K562 (cell line): ENCODE measurements around the gene MYH9. TPM values are rescaled to one million over a fixed set of nuclear protein-coding genes. Genes with fewer than 3 reads are reported as not detected.

Experiments used
- CBFA2T3 ChIP-seq: fragments of 450-650 bp; IDR thresholded peaks from 2 replicates; pipeline ENCODE4 v1.6.1; 2017
- CHD7 ChIP-seq: fragments of 200-600 bp; sonication (generic); IDR thresholded peaks from one replicate; pipeline ENCODE4 v1.6.1; 2012; ENCODE audit warnings: mild to moderate bottlenecking, low read depth, low read length, inconsistent platforms
- CTCF ChIP-seq, 3 experiments: IDR thresholded peaks in 2 of 3; conservative IDR thresholded peaks in 1 of 3; 2 replicates each; pipeline ENCODE4 v1.5.1; 2011 to 2012; ENCODE audit warnings: low read length in 3 of 3, mild to moderate bottlenecking in 3 of 3, control low read depth in 2 of 3, improper control_type of control experiment in 1 of 3, inconsistent platforms in 1 of 3, low read depth in 1 of 3, mixed read lengths in 1 of 3, moderate library complexity in 1 of 3; ENCODE audit not compliant: insufficient read depth in 2 of 3
- HDAC8 ChIP-seq: fragments of 450-650 bp; IDR thresholded peaks from 2 replicates; pipeline ENCODE4 v1.6.1; 2016; ENCODE audit warnings: mild to moderate bottlenecking, missing genetic modification characterization, moderate library complexity, missing compliant biosample characterization
- NR0B1 ChIP-seq: fragments of 450-650 bp; IDR thresholded peaks from one replicate; pipeline ENCODE4 v1.6.1; 2018; ENCODE audit warnings: mild to moderate bottlenecking, moderate library complexity; ENCODE audit not compliant: partially characterized antibody
- PRPF4 ChIP-seq: fragments of 200-400 bp; formaldehyde crosslinking; IDR thresholded peaks from one replicate; pipeline ENCODE4 v1.6.1; 2017; ENCODE audit warnings: low read length, low read depth, mild to moderate bottlenecking; ENCODE audit not compliant: insufficient read depth, poor library complexity, severe bottlenecking
- RCOR1 ChIP-seq, 2 experiments: IDR thresholded peaks; 2 replicates each; pipeline ENCODE4 v1.6.1; 2012; ENCODE audit warnings: low read depth in 2 of 2, low read length in 2 of 2, borderline replicate concordance in 1 of 2, improper control_type of control experiment in 1 of 2
- TFAP4 ChIP-seq: sonication (generic); formaldehyde crosslinking; IDR thresholded peaks from 2 replicates; pipeline ENCODE4 v1.8.0; 2022; ENCODE audit warnings: missing genetic modification reagents, mild to moderate bottlenecking, moderate library complexity, borderline replicate concordance
- ZFX ChIP-seq: sonication (generic); formaldehyde crosslinking; IDR thresholded peaks from 2 replicates; pipeline ENCODE4 v1.8.0; 2022; ENCODE audit warnings: mild to moderate bottlenecking, missing genetic modification reagents, moderate library complexity
- ZNF24 ChIP-seq: fragments of 450-650 bp; IDR thresholded peaks from 2 replicates; pipeline ENCODE4 v1.6.1; 2016
- polyA plus RNA-seq, 8 experiments: library from polyadenylated mRNA; depleted of rRNA in 4 of 8; stranded (reverse) in 5 of 8; unstranded in 3 of 8; fragments of >200 nt; fragmentation: Nextera tagmentation in 2 of 8; fragmentation: Illumina TruSeq in 1 of 8; extraction: Ambion mirVana in 2 of 8; extraction: Trizol in 1 of 8; gene quantifications; 2 replicates each; pipeline versions ENCODE4 v1.2.1 to v1.2.3, GENCODE V29; 2011 to 2014; ENCODE audit warnings: inconsistent platforms in 1 of 8, missing spikeins in 1 of 8
- total RNA-seq, 7 experiments: library from RNA; depleted of rRNA in 6 of 7; stranded (reverse); fragments of >200 nt in 6 of 7; fragmentation: Illumina TruSeq in 2 of 7; extraction: Trizol in 2 of 7; gene quantifications; 2 replicates each; pipeline versions ENCODE4 v1.2.1 to v1.2.3, GENCODE V29; 2011 to 2021; ENCODE audit warnings: low replicate concordance in 1 of 7

Gene MYH9
- total and polyA plus RNA-seq, 9 of the 15 experiments (the other 6 are each of a cell fraction or from before 2014, with no cell fraction given) = 0.71 to 111 (median 24.6) TPM

- TF ChIP-seq CTCF (IDR thresholded peaks at IDR 0.05 in 2 of 3, conservative IDR thresholded peaks at IDR 0.05 in 1 of 3; ENCODE audit: insufficient read depth in 2 of 3, low read depth in 1 of 3, low read length in 3 of 3) (no peak), RCOR1 (IDR thresholded peaks at IDR 0.05; ENCODE audit: borderline replicate concordance in 1 of 2, low read depth in 2 of 2, low read length in 2 of 2) (peak in 1 of 2 experiments; percentile 55; a peak in 1 of 4 replicates), ZFX (CRISPR knock-in tag) (no peak), TFAP4 (CRISPR knock-in tag) (peak; percentile 96), NR0B1 (no peak), PRPF4 (no peak), HDAC8 (no peak), CBFA2T3 (peak; percentile 85), CHD7 (no peak), ZNF24 (no peak)
These were observed 58.3 kb downstream of the MYH9 start (continued) for GRCh38 chr22:36329254-36330078.
